Measurements from ENCODE around the gene QDPR. TPM values are rescaled to one million over a fixed set of nuclear protein-coding genes. Genes with fewer than 3 reads are reported as not detected.

QDPR gene
- total and polyA plus RNA-seq, 2 donors (not counting 1 experiment from before 2014, with no cell fraction given): 2.7 to 8.1 TPM

GRCh38 chr4:17546222-17546621, 34.3 kb upstream of the QDPR start:
- no peak for TF ChIP-seq EZH2 (IDR thresholded peaks at IDR 0.05; ENCODE audit: borderline replicate concordance, insufficient read depth, low read depth, low read length, poor library complexity, severe bottlenecking)
- no peak for TF ChIP-seq CTCF (IDR thresholded peaks at IDR 0.05)
- H3K4me1 Mint-ChIP-seq: no peaks in the 10 kb centered on the region
- Histone ChIP-seq H2AFZ (ENCODE audit: insufficient read depth, low read depth, low read length, poor library complexity, severe bottlenecking) (no peak overlapping the region), H3K79me2 (ENCODE audit: control insufficient read depth, insufficient read depth, low read length) (no peaks in the 10 kb centered on the region), H3K4me3 (ENCODE audit: control extremely low read depth in 1 of 5, extremely low read depth in 1 of 5, insufficient read depth in 1 of 5, low read depth in 2 of 5, low read length in 4 of 5) (no peak overlapping the region), H3K4me1 (ENCODE audit: control insufficient read depth in 2 of 2, insufficient read depth in 2 of 2, low read length in 2 of 2) (no peaks in the 10 kb centered on the region), H3K9ac (ENCODE audit: low read length) (no peak overlapping the region), H3K4me2 (replicated peaks; ENCODE audit: low read depth, low read length, poor library complexity, severe bottlenecking) (no peak overlapping the region), H3K27me3 (replicated peaks in 1 of 4; ENCODE audit: control extremely low read depth in 1 of 4, control insufficient read depth in 3 of 4, insufficient read depth in 4 of 4, low read length in 3 of 4) (no peaks in the 10 kb centered on the region), H3K9me3 (ENCODE audit: control extremely low read depth in 1 of 3, control insufficient read depth in 2 of 3, insufficient read depth in 1 of 3, low read length in 2 of 3) (no peaks in the 10 kb centered on the region), H3K27ac (ENCODE audit: low read length in 2 of 2) (no peak overlapping the region), H3K36me3 (replicated peaks in 1 of 2; ENCODE audit: control extremely low read depth in 1 of 2, control insufficient read depth in 1 of 2, extremely low read depth in 1 of 2, insufficient read depth in 2 of 2, low read length in 1 of 2) (no peaks in the 10 kb centered on the region), H4K20me1 (ENCODE audit: control insufficient read depth, insufficient read depth, low read length, poor library complexity, severe bottlenecking) (no peaks in the 10 kb centered on the region)
- 96% methylated on average over 9 of the region's 10 CpGs for WGBS (ENCODE audit: insufficient coverage)
- H3K27me3 Mint-ChIP-seq: peaks cover 22% of the 10 kb centered on the region
- ChIA-PET POLR2A (no interaction called here), CTCF (interaction anchor here (7.6 kb wide), 1 partner anchor 89 kb away, joined by 132 read pairs; no protein-coding TSS in a partner anchor)
- H3K27ac Mint-ChIP-seq: no peak overlapping the region
- no peaks in the 10 kb centered on the region for H3K9me3 Mint-ChIP-seq (ENCODE audit: insufficient read depth)
- DNase-seq (no peak), ATAC-seq (ENCODE audit: low read depth) (no peak)
- H3K4me3 Mint-ChIP-seq: no peak overlapping the region
- intact Hi-C loops (cut with micrococcal nuclease): loop anchor here (5.0 kb wide), 1 partner anchor 821 kb away; no protein-coding TSS in a partner anchor

- Histone ChIP-seq H3K79me2 (ENCODE audit: control insufficient read depth, insufficient read depth, low read length) (no peaks in the 10 kb centered on the region), H3K9me3 (ENCODE audit: control extremely low read depth in 1 of 3, control insufficient read depth in 2 of 3, insufficient read depth in 1 of 3, low read length in 2 of 3) (no peaks in the 10 kb centered on the region), H3K4me3 (ENCODE audit: control extremely low read depth in 1 of 5, extremely low read depth in 1 of 5, insufficient read depth in 1 of 5, low read depth in 2 of 5, low read length in 4 of 5) (no peak overlapping the region), H2AFZ (ENCODE audit: insufficient read depth, low read depth, low read length, poor library complexity, severe bottlenecking) (no peak overlapping the region), H3K4me2 (replicated peaks; ENCODE audit: low read depth, low read length, poor library complexity, severe bottlenecking) (no peak overlapping the region), H3K27ac (ENCODE audit: low read length in 2 of 2) (no peak overlapping the region), H3K4me1 (ENCODE audit: control insufficient read depth in 2 of 2, insufficient read depth in 2 of 2, low read length in 2 of 2) (no peaks in the 10 kb centered on the region), H3K36me3 (replicated peaks in 1 of 2; ENCODE audit: control extremely low read depth in 1 of 2, control insufficient read depth in 1 of 2, extremely low read depth in 1 of 2, insufficient read depth in 2 of 2, low read length in 1 of 2) (no peaks in the 10 kb centered on the region), H4K20me1 (ENCODE audit: control insufficient read depth, insufficient read depth, low read length, poor library complexity, severe bottlenecking) (no peaks in the 10 kb centered on the region), H3K27me3 (replicated peaks in 1 of 4; ENCODE audit: control extremely low read depth in 1 of 4, control insufficient read depth in 3 of 4, insufficient read depth in 4 of 4, low read length in 3 of 4) (no peaks in the 10 kb centered on the region), H3K9ac (ENCODE audit: low read length) (no peak overlapping the region)
- intact Hi-C loops (cut with micrococcal nuclease): loop anchor here (5.0 kb wide), 1 partner anchor 822 kb away; no protein-coding TSS in a partner anchor
- DNase-seq (no peak), ATAC-seq (ENCODE audit: low read depth) (no peak)
- TF ChIP-seq CTCF (IDR thresholded peaks at IDR 0.05) (no peak), EZH2 (IDR thresholded peaks at IDR 0.05; ENCODE audit: borderline replicate concordance, insufficient read depth, low read depth, low read length, poor library complexity, severe bottlenecking) (no peak)
- H3K27ac Mint-ChIP-seq: no peak overlapping the region
- H3K4me3 Mint-ChIP-seq: no peak overlapping the region
- WGBS (ENCODE audit: insufficient coverage): 96% methylated on average over 5 of the region's 11 CpGs
- H3K4me1 Mint-ChIP-seq: no peaks in the 10 kb centered on the region
- H3K9me3 Mint-ChIP-seq (ENCODE audit: insufficient read depth): no peaks in the 10 kb centered on the region
- H3K27me3 Mint-ChIP-seq: peaks cover 22% of the 10 kb centered on the region
- ChIA-PET POLR2A (no interaction called here), CTCF (interaction anchor here (0.6 to 7.6 kb wide), 2 partner anchors 89 to 121 kb away, joined by 3 to 132 read pairs; no protein-coding TSS in a partner anchor)
These were observed 33.7 kb upstream of the QDPR start for GRCh38 chr4:17545374-17546140.

Data from B cell (primary cell).